HUDEP-2 (cell line): ENCODE data around the gene VEGFC.

Experiments used
- DNase-seq, 76 experiments: peaks; one replicate each; lab custom pipeline; 2025; ENCODE audit not compliant: unreplicated experiment in 76 of 76; lab: John Stamatoyannopoulos, UW

The VEGFC gene

GRCh38 chr4:176718881-176719280 lies 73.8 kb downstream of the VEGFC start:
- DNase-seq: no peak

DNA sequence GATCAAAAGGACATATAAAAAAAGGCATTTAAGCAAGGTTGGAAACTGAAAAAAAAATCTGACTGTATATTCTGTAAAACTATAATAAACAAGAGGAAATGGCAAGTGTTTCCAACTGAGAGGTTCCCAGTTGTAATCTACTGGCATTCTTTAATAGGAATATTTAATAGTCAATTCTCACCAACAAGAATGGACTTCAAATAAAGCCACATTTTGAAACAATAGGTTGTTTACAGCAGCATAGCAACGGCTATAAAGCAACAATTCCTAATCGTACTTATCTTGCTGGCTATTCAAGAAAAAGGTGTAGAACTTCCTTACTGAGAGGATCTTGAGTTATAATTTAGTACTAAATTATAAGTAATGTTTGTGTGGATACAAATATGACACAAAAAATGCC lies 75.5 kb downstream of the VEGFC start:
- no peak for DNase-seq

DNA sequence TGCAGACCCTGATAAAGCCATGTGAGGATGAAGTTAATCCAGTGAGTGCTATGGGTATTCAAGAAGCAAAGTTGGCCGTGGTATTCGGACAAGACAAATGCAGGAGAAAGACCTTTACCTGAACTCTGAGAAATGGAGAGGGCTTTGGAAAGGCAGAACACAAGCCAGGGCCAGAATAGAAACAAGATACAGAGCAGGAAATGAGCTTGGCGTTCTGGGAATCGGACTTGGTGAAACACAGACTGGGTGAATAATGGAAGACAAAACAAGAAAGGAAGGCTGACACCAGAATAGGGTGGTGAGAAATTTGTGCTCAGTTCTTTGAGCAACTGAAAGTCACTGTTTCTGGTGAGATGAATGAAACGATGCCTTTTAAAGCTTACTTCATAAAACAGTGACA lies 83.3 kb downstream of the VEGFC start:
- no peak for DNase-seq

GRCh38 chr4:176708771-176709311 lies 83.9 kb downstream of the VEGFC start:
- no peak for DNase-seq

DNA sequence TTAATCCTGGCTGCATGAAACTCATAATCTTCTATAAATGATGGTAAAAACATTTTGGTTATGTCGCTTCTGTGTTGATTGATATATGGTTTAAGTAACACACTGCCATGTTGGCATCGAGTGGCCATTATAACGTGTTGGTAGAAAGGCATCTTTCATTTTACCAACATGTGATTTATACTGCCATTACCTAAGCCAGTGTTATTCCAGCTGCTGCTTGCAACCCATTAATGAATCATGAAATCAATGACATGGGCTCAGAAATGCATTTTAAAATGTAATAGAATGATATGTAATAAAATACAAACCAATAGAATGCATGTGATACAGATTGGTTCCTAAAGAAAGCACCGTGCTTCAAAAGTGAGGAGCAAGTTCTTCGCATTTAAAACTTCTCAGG lies 102.0 kb downstream of the VEGFC start:
- DNase-seq: no peak

GRCh38 chr4:176680668-176681180 lies 112.0 kb downstream of the VEGFC start:
- no peak for DNase-seq

GRCh38 chr4:176676901-176677300 lies 115.8 kb downstream of the VEGFC start:
- no peak for DNase-seq

DNA sequence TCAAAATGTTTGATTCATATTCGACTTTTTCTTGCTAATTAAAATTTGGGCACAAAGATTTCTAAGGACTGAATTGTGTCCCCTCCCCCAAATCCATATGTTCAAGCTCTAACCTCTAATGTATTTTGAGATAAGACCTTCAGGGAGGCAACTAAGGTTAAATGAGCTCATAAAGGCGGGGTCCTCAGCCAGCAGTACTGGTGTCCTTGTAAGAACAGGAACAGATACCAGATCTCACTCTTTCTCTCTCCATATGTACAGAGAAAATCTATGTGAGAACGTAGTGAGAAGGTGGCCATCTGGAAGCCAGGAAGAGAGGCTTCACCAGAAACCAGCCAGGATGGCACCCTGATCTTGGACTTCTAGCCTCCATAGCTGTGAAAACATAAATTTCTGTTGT lies 116.9 kb downstream of the VEGFC start:
- no peak for DNase-seq

- no peak for DNase-seq
Measured at GRCh38 chr4:176671532-176671931, 121.2 kb downstream of the VEGFC start.

DNA sequence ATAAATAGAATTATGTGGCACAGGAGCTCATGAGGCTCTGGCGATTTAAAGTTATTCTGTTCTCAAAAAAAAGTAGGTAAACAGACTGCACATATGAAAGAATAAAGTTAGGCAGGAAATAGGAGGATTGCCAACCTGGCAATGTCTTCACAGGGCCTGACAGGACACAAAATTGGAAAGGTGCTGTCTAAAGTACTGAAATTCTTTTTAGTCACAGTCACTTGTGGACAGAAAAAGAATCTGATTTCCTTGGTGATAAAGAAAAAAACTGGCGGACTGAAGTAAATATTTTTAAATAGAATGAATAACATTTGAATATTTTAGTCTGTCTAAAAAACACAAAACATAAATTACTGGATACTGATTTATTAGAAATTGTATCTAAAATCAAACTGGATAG lies 124.4 kb downstream of the VEGFC start:
- DNase-seq: no peak

DNA sequence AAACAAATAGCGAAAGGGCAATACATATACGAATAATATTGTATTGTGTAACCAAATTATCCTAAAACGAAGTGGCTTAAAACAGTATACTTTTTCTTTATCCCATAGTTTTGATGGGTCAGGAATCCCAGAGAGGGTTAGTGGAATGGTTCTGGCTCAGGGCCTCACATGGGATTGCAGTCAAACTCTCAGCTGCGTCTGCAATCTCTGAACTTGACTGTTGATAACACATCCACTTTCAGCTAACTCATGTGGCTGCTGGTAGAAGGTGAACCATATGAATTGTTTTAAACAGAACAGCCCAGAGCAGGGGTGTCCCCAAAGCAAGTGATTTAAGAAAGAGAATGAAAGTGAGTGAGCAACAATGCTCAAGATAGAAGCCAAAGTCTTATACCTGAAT lies 127.8 kb downstream of the VEGFC start:
- no peak for DNase-seq

DNA sequence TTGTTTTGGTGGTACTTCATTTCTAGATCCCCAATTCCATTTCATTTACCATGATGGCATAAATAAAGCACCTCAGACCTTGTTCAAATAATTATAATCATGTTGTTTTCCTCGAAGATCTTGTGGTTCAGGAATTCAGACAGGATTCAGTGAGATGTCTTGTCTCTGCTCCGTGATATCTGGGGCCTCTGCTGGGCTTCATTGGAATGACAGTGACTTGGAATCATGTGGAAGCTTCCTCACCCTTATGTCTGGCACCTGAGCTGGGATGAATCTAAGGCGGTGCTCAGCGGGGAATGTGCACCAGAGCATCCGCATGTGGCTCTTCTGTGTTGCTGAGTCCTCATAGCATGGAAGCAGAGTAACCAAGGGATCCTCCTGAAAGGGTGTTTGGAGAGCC lies 132.2 kb downstream of the VEGFC start:
- no peak for DNase-seq

GRCh38 chr4:176656108-176656507 lies 136.6 kb downstream of the VEGFC start:
- no peak for DNase-seq

GRCh38 chr4:176654565-176655216 lies 138.0 kb downstream of the VEGFC start:
- DNase-seq: no peak

DNA sequence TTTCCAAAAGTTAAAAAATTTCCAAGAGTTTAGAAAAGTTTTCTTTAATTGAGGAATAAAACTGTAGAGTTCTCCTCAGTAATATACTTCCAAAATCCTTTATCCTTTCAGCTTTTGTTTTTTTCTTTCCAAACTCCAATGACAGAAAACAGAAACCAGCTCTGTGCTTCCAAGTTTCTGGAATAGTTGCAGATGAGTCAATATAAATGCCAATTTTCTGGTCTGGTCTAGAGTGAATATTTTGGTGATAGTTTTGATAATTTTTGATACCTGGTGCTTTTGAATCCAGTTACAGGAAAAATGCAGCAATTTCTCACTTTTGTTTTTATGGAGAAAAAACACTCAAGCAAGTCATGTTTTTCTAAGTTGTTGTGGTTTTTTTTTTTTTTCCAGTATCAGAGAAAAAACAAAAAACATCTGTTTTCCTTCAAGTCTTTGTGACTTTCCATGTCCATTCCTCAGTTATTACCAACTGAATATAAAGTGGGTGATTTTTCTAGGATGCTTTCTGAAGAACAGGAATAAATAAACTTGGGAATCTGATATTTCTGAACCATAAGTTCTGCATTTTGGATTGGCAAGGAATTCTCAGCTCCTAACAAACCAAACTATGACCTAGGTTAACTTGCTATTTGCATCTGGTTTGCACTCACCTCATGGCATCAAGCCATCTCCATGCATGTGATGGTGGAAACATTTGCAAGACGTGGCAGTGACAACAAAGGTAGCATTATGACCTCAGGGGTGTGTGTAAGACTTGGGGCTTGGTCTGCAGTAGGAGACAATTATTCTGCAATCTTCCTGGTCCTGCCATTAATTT lies 139.1 kb downstream of the VEGFC start:
- no peak for DNase-seq

GRCh38 chr4:176646311-176646710 lies 146.4 kb downstream of the VEGFC start:
- DNase-seq: no peak

GRCh38 chr4:176645246-176645960 lies 147.3 kb downstream of the VEGFC start:
- no peak for DNase-seq

- DNase-seq: no peak
Measured at GRCh38 chr4:176642472-176642871, 150.2 kb downstream of the VEGFC start.

DNA sequence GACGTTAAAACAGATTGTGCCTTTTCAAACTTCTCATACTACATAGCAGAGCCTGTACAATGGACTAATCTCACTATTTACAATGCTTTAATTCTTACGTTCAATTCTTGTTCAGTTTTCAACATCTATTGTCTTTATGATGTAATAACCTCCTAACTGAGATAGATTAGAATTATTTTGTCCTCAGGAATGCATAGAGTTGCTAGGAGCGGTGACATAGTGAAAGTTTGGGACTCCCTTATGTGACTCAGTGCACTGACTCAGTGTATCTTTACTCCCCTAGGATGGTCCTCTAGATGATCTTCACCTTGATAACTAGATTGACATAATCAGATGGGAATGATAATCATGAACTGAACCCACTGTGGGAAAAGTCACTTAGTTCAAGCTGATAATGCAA lies 151.5 kb downstream of the VEGFC start:
- DNase-seq: no peak

DNA sequence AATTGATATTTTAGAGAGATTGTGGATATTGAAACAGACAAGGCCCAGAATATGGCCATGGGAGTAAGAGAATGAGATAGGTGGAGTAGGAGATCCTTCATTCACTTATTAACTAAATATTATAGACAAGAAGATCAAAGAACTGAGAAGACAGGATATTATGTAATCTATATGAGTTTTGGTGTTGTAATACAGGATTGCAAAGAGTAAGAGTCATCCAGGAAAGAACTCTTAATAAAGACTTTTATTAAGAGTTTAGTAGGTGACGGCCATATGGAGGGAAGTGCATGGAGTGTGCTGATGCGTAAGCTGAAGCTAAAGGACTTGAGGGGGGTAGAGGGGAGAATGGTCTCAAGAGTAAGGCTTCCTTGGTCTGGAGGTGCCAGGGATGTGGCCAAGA lies 153.7 kb downstream of the VEGFC start:
- DNase-seq: no peak

- DNase-seq: no peak
Measured at GRCh38 chr4:176636292-176636691, 156.4 kb downstream of the VEGFC start.
